Inflammatory macrophage treated with lipopolysaccharide for 1 hour (primary cell): Measurements from ENCODE around the gene RNF225.
A peak's percentile ranks its signal among the peaks of the same experiment; 100 is the strongest.
"Not testable (repeated sequence)": the region's sequence is repeated elsewhere in the genome, so short reads cannot be mapped to it uniquely, and the experiment has no call there.

ENCODE experiments used
- DNase-seq, 2 donors: peaks; one replicate each; pipeline ENCODE4 v3.0.0-alpha.2; 2020 to 2022

Gene RNF225

GRCh38 chr19:58362272-58362994, 33.0 kb upstream of the RNF225 start, which contains the start of gene ZNF497:
TSS of gene ZNF497 (minus strand) at chr19:58362751. CDS start at chr19:58357635, 5,116 bp downstream.
- peak; percentile 92 to 96 for DNase-seq

- DNase-seq, result peak in 1 of 2 donors; percentile 23
Observed at GRCh38 chr19:58364146-58364545, 31.3 kb upstream of the RNF225 start.

GRCh38 chr19:58366585-58367430, 28.6 kb upstream of the RNF225 start:
- no peak for DNase-seq

GRCh38 chr19:58367698-58368454, 27.6 kb upstream of the RNF225 start:
- DNase-seq, result no peak

GRCh38 chr19:58368561-58369360, 26.7 kb upstream of the RNF225 start:
- DNase-seq, result no peak

- DNase-seq, result no peak
Observed at GRCh38 chr19:58372311-58373133, 22.9 kb upstream of the RNF225 start.

- peak; percentile 11 to 47 for DNase-seq
Observed at GRCh38 chr19:58374200-58374599, 21.3 kb upstream of the RNF225 start.

- DNase-seq, result not testable (repeated sequence)
Observed at GRCh38 chr19:58376724-58377123, 18.7 kb upstream of the RNF225 start.

- no peak for DNase-seq
Observed at GRCh38 chr19:58379246-58379645, 16.2 kb upstream of the RNF225 start.

- DNase-seq, result no peak
Observed at GRCh38 chr19:58380037-58380661, 15.3 kb upstream of the RNF225 start.

- peak; percentile 100 for DNase-seq
Observed at GRCh38 chr19:58380662-58381459, 14.6 kb upstream of the RNF225 start, which contains the start of gene ZNF837. TSS of gene ZNF837 (minus strand) at chr19:58381030. CDS start at chr19:58369332, 11,698 bp downstream.

GRCh38 chr19:58381460-58382212, 13.8 kb upstream of the RNF225 start:
- no peak for DNase-seq

- DNase-seq, result no peak
Observed at GRCh38 chr19:58382997-58383603, 12.4 kb upstream of the RNF225 start.

- DNase-seq, result no peak
Observed at GRCh38 chr19:58385313-58385890, 10.1 kb upstream of the RNF225 start.

GRCh38 chr19:58385891-58386575, 9.4 kb upstream of the RNF225 start:
- DNase-seq, result no peak

- peak; percentile 98 to 99 for DNase-seq
Observed at GRCh38 chr19:58386576-58387337, 8.7 kb upstream of the RNF225 start, which contains the start of gene RPS5. TSS of gene RPS5 (plus strand) at chr19:58387269. CDS start at chr19:58388138, 869 bp downstream.
